ENCODE measurements around the gene EXOC2. TPM values are rescaled to one million over a fixed set of nuclear protein-coding genes. Genes with fewer than 3 reads are reported as not detected.
"Not testable (repeated sequence)": the region's sequence is repeated elsewhere in the genome, so short reads cannot be mapped to it uniquely, and the experiment has no call there.

The EXOC2 gene
- total and polyA plus RNA-seq, 2 donors (not counting 3 experiments of a cell fraction or from before 2014, with no cell fraction given): 18.2 to 30.8 TPM

DNA sequence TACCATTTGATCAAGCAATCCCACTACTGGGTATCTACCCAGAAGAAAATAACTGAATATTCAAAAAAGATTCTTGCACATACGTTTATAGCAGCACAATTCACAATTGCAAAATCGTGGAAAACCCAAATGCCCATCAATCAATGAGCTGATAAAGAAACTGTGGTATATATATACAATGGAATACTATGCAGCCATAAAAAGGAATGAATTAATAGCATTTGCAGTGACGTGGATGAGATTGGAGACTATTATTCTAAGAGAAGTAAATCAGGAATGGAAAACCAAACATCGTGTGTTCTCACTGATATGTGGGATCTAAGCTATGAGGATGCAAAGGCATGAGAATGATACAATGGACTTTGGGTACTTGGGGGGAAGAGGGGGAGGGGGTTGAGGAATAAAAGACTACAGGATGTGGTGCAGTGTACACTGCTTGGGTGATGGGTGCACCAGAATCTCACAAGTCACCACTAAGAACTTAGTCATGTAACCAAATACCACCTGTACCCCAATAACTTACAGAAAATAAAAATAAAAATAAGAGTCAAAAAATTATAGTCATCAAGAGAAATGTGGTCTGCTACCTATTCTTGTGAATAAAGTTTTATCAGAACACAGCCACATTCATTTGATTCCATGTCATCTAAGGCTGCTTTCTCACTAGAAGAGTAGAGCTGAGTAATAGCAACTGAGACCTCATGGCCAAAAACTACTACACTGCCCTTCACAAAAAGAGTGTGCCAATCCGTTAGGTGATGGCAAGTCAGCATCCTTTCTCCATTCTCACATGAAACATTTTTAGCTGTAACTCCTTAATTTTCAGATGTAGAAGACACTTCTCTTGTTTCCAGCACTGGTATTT, 27.3 kb downstream of the EXOC2 start:
- no peak for FAIRE-seq
- H3K9me3 ChIP-seq (replicated peaks; ENCODE audit: control insufficient read depth, insufficient read depth, low read length): no peaks in the 10 kb centered on the region
- no peaks in the 10 kb centered on the region for H3K9me1 ChIP-seq (replicated peaks; ENCODE audit: control insufficient read depth, extremely low read depth, insufficient read depth, low read length)
- H3K4me1 ChIP-seq (ENCODE audit: control insufficient read depth, extremely low read depth, insufficient read depth, low read length): no peaks in the 10 kb centered on the region
- ChIA-PET POLR2A (no interaction called here), CTCF (no interaction called here)
- TF ChIP-seq, protein P1, sequence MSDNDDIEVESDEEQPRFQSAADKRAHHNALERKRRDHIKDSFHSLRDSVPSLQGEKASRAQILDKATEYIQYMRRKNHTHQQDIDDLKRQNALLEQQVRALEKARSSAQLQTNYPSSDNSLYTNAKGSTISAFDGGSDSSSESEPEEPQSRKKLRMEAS (IDR thresholded peaks at IDR 0.05; ENCODE audit: insufficient read depth, insufficient read length): no peak
- TF ChIP-seq MYC (IDR thresholded peaks at IDR 0.05; ENCODE audit: low read depth, low read length): no peak
- no peak for TF ChIP-seq POLR2AphosphoS5 (IDR thresholded peaks at IDR 0.05; ENCODE audit: insufficient read depth, low read depth, low read length)
- no peak for TF ChIP-seq EZH2 (IDR thresholded peaks at IDR 0.05; ENCODE audit: borderline replicate concordance, low read depth, low read length, severe bottlenecking)
- TF ChIP-seq GATA2 (IDR thresholded peaks at IDR 0.05; ENCODE audit: insufficient read depth, insufficient read length, low read depth, low read length): no peak
- no peak for TF ChIP-seq JUN (IDR thresholded peaks at IDR 0.05; ENCODE audit: borderline replicate concordance, insufficient read depth, insufficient read length, low read depth)
- TF ChIP-seq CTCF (IDR thresholded peaks at IDR 0.05; ENCODE audit: extremely low read depth in 1 of 2, insufficient read depth in 1 of 2, low read depth in 1 of 2, low read length in 2 of 2): no peak
- no peak for TF ChIP-seq FOS (IDR thresholded peaks at IDR 0.05; ENCODE audit: borderline replicate concordance, insufficient read depth, low read length)
- TF ChIP-seq POLR2A (IDR thresholded peaks at IDR 0.05; ENCODE audit: low read depth, low read length): no peak
- DNase-seq (ENCODE audit: low read depth, low spot score): no peak
- intact Hi-C loops (cut with micrococcal nuclease): no loop called here
- peaks cover 44% of the 10 kb centered on the region for H3K79me2 ChIP-seq (ENCODE audit: control insufficient read depth, insufficient read depth, low read length)
- no peak overlapping the region for H3K4me3 ChIP-seq (replicated peaks in 1 of 3; ENCODE audit: insufficient read depth in 1 of 3, low read depth in 1 of 3, low read length in 3 of 3)
- dilution Hi-C loops (cut with MboI; ENCODE audit: extremely low pct_ligation_motif_present, low sequenced_read_pairs): no loop called here
- no TSS peak for BruUV-seq (replicated peaks)
- no peaks in the 10 kb centered on the region for H3K36me3 ChIP-seq (ENCODE audit: control insufficient read depth in 2 of 2, extremely low read depth in 1 of 2, insufficient read depth in 2 of 2, low read length in 2 of 2)
- H3K9ac ChIP-seq (replicated peaks; ENCODE audit: extremely low read depth, insufficient read depth, low read length): no peak overlapping the region
- no peaks in the 10 kb centered on the region for H3K27me3 ChIP-seq (ENCODE audit: control insufficient read depth in 2 of 2, insufficient read depth in 2 of 2, low read length in 2 of 2)
- H4K20me1 ChIP-seq (replicated peaks; ENCODE audit: control insufficient read depth, extremely low read depth, insufficient read depth, low read length): peaks cover 2% of the 10 kb centered on the region
- H2AFZ ChIP-seq (ENCODE audit: low read depth, low read length): no peak overlapping the region
- H3K27ac ChIP-seq (ENCODE audit: insufficient read depth, low read depth, low read length): no peak overlapping the region
- no peak overlapping the region for H3K4me2 ChIP-seq (ENCODE audit: insufficient read depth, low read length)

DNA sequence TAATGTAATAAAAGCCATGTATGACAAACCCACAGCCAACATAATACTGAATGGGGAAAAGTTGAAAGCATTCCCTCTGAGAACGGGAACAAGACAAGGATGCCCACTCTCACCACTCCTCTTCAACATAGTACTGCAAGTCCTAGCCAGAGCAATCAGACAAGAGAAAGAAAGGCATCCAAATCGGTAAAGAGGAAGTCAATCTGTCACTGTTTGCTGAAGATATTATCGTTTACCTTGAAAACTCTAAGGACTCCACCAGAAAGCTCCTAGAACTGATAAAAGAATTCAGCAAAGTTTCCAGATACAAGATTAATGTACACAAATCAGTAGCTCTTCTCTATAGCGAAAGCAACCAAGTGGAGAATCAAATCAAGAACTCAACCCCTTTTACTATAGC, 29.2 kb downstream of the EXOC2 start:
- H3K4me1 ChIP-seq (ENCODE audit: control insufficient read depth, extremely low read depth, insufficient read depth, low read length); intact Hi-C loops (cut with micrococcal nuclease); H4K20me1 ChIP-seq (replicated peaks; ENCODE audit: control insufficient read depth, extremely low read depth, insufficient read depth, low read length); DNase-seq (ENCODE audit: low read depth, low spot score); H3K9me3 ChIP-seq (replicated peaks; ENCODE audit: control insufficient read depth, insufficient read depth, low read length); H3K4me2 ChIP-seq (ENCODE audit: insufficient read depth, low read length); H3K9me1 ChIP-seq (replicated peaks; ENCODE audit: control insufficient read depth, extremely low read depth, insufficient read depth, low read length); H3K36me3 ChIP-seq (ENCODE audit: control insufficient read depth in 2 of 2, extremely low read depth in 1 of 2, insufficient read depth in 2 of 2, low read length in 2 of 2); CTCF ChIA-PET; FAIRE-seq; H3K9ac ChIP-seq (replicated peaks; ENCODE audit: extremely low read depth, insufficient read depth, low read length); BruUV-seq (replicated peaks); H3K27me3 ChIP-seq (ENCODE audit: control insufficient read depth in 2 of 2, insufficient read depth in 2 of 2, low read length in 2 of 2); dilution Hi-C loops (cut with MboI; ENCODE audit: extremely low pct_ligation_motif_present, low sequenced_read_pairs); H3K27ac ChIP-seq (ENCODE audit: insufficient read depth, low read depth, low read length); H3K4me3 ChIP-seq (replicated peaks in 1 of 3; ENCODE audit: insufficient read depth in 1 of 3, low read depth in 1 of 3, low read length in 3 of 3); POLR2A ChIA-PET; H2AFZ ChIP-seq (ENCODE audit: low read depth, low read length): not testable (repeated sequence)
- H3K79me2 ChIP-seq (ENCODE audit: control insufficient read depth, insufficient read depth, low read length): peaks cover 53% of the 10 kb centered on the region
